Measurements from ENCODE around the gene GPAT2. TPM values are rescaled to one million over a fixed set of nuclear protein-coding genes. Genes with fewer than 3 reads are reported as not detected.
"Not testable (repeated sequence)": the region's sequence is repeated elsewhere in the genome, so short reads cannot be mapped to it uniquely, and the experiment has no call there.

The GPAT2 gene
- total RNA-seq, 1 experiment from 2014 or later, result not detected

GRCh38 chr2:96074156-96074555, 39.4 kb upstream of the GPAT2 start:
- BruUV-seq (replicated peaks), result no TSS peak
- no peak for TF ChIP-seq CTCF (IDR thresholded peaks at IDR 0.05; ENCODE audit: insufficient read depth in 1 of 2, low read depth in 1 of 2, low read length in 1 of 2, severe bottlenecking in 1 of 2, unreplicated experiment in 1 of 2)
- H3K4me1 Mint-ChIP-seq (ENCODE audit: low read depth, unreplicated experiment), result peaks cover 20% of the 10 kb centered on the region

GRCh38 chr2:96073170-96073775, 38.6 kb upstream of the GPAT2 start:
- H3K36me3 Mint-ChIP-seq (ENCODE audit: insufficient read depth, unreplicated experiment), result no peaks in the 10 kb centered on the region
- peak overlapping the region; percentile 4 for H3K4me3 Mint-ChIP-seq (ENCODE audit: unreplicated experiment)
- peaks cover 20% of the 10 kb centered on the region for H3K4me1 Mint-ChIP-seq (ENCODE audit: low read depth, unreplicated experiment)
- H3K27me3 Mint-ChIP-seq (ENCODE audit: insufficient read depth, unreplicated experiment), result no peaks in the 10 kb centered on the region
- Histone ChIP-seq H3K36me3 (ENCODE audit: control insufficient read depth, insufficient read depth, low read length) (no peaks in the 10 kb centered on the region), H3K27me3 (replicated peaks; ENCODE audit: control insufficient read depth, insufficient read depth, low read length) (no peaks in the 10 kb centered on the region), H3K4me1 (0 out of 2 replicates have a peak, but pooled peaks cover 10% of the 10 kb centered on the region), H3K4me3 (ENCODE audit: low read depth, low read length) (no peak overlapping the region), H3K9me3 (peaks cover 4% of the 10 kb centered on the region; the same call in 1 of the 2 replicates)
- TF ChIP-seq CTCF (IDR thresholded peaks at IDR 0.05; ENCODE audit: insufficient read depth in 1 of 2, low read depth in 1 of 2, low read length in 1 of 2, severe bottlenecking in 1 of 2, unreplicated experiment in 1 of 2), result no peak
- ChIA-PET CTCF (interaction anchor here (1.0 to 1.5 kb wide), 3 partner anchors 44 to 101 kb away, joined by 4 read pairs; no protein-coding TSS in a partner anchor), POLR2A (no interaction called here)
- no TSS peak for BruUV-seq (replicated peaks)
- peak overlapping the region; percentile 40 for H3K27ac Mint-ChIP-seq (ENCODE audit: unreplicated experiment)
- intact Hi-C loops (cut with micrococcal nuclease; ENCODE audit: unreplicated experiment), result no loop called here
- H3K9me3 Mint-ChIP-seq (ENCODE audit: unreplicated experiment), result peaks cover 11% of the 10 kb centered on the region
- DNase-seq, result no peak

More at GRCh38 chr2:96074156-96074555, 39.4 kb upstream of the GPAT2 start:
- no peak overlapping the region for H3K4me3 Mint-ChIP-seq (ENCODE audit: unreplicated experiment)
- Histone ChIP-seq H3K27me3 (replicated peaks; ENCODE audit: control insufficient read depth, insufficient read depth, low read length) (no peaks in the 10 kb centered on the region), H3K36me3 (ENCODE audit: control insufficient read depth, insufficient read depth, low read length) (no peaks in the 10 kb centered on the region), H3K9me3 (peaks cover 4% of the 10 kb centered on the region; the same call in 1 of the 2 replicates), H3K4me3 (ENCODE audit: low read depth, low read length) (no peak overlapping the region), H3K4me1 (0 out of 2 replicates have a peak, but pooled peaks cover 6% of the 10 kb centered on the region)
- CTCF ChIA-PET, result interaction anchor here (1.0 to 1.5 kb wide), 3 partner anchors 43 to 100 kb away, joined by 4 read pairs; no protein-coding TSS in a partner anchor
- POLR2A ChIA-PET, result no interaction called here
- H3K27ac Mint-ChIP-seq (ENCODE audit: unreplicated experiment), result no peak overlapping the region
- no peak for DNase-seq
- H3K27me3 Mint-ChIP-seq (ENCODE audit: insufficient read depth, unreplicated experiment), result no peaks in the 10 kb centered on the region
- intact Hi-C loops (cut with micrococcal nuclease; ENCODE audit: unreplicated experiment), result no loop called here
- H3K36me3 Mint-ChIP-seq (ENCODE audit: insufficient read depth, unreplicated experiment), result no peaks in the 10 kb centered on the region
- peaks cover 11% of the 10 kb centered on the region for H3K9me3 Mint-ChIP-seq (ENCODE audit: unreplicated experiment)

- H3K36me3 Mint-ChIP-seq (ENCODE audit: insufficient read depth, unreplicated experiment), result no peaks in the 10 kb centered on the region
- peaks cover 11% of the 10 kb centered on the region for H3K9me3 Mint-ChIP-seq (ENCODE audit: unreplicated experiment)
- no peak for DNase-seq
- ChIA-PET CTCF (interaction anchor here (0.6 kb wide), 1 partner anchor 66 kb away, joined by 4 read pairs; no protein-coding TSS in a partner anchor), POLR2A (no interaction called here)
- peaks cover 4% of the 10 kb centered on the region; the same call in 1 of the 2 replicates for H3K9me3 ChIP-seq
- H3K36me3 ChIP-seq (ENCODE audit: control insufficient read depth, insufficient read depth, low read length), result no peaks in the 10 kb centered on the region
- intact Hi-C loops (cut with micrococcal nuclease; ENCODE audit: unreplicated experiment), result no loop called here
- H3K4me1 ChIP-seq, result 0 out of 2 replicates have a peak, but pooled peaks cover 11% of the 10 kb centered on the region
- peak overlapping the region; percentile 40 for H3K27ac Mint-ChIP-seq (ENCODE audit: unreplicated experiment)
- no TSS peak for BruUV-seq (replicated peaks)
- no peaks in the 10 kb centered on the region for H3K27me3 ChIP-seq (replicated peaks; ENCODE audit: control insufficient read depth, insufficient read depth, low read length)
- no peak for TF ChIP-seq CTCF (IDR thresholded peaks at IDR 0.05; ENCODE audit: insufficient read depth in 1 of 2, low read depth in 1 of 2, low read length in 1 of 2, severe bottlenecking in 1 of 2, unreplicated experiment in 1 of 2)
- H3K27me3 Mint-ChIP-seq (ENCODE audit: insufficient read depth, unreplicated experiment), result no peaks in the 10 kb centered on the region
- peak overlapping the region; percentile 4 for H3K4me3 Mint-ChIP-seq (ENCODE audit: unreplicated experiment)
- peaks cover 25% of the 10 kb centered on the region for H3K4me1 Mint-ChIP-seq (ENCODE audit: low read depth, unreplicated experiment)
- H3K4me3 ChIP-seq (ENCODE audit: low read depth, low read length), result no peak overlapping the region
Observed at GRCh38 chr2:96072746-96073145, 38.0 kb upstream of the GPAT2 start.

- CTCF ChIA-PET, result interaction anchor here (0.6 kb wide), 1 partner anchor 67 kb away, joined by 4 read pairs; no protein-coding TSS in a partner anchor
- H3K36me3 ChIP-seq (ENCODE audit: control insufficient read depth, insufficient read depth, low read length); H3K27me3 Mint-ChIP-seq (ENCODE audit: insufficient read depth, unreplicated experiment); H3K4me3 ChIP-seq (ENCODE audit: low read depth, low read length); H3K27me3 ChIP-seq (replicated peaks; ENCODE audit: control insufficient read depth, insufficient read depth, low read length); H3K4me3 Mint-ChIP-seq (ENCODE audit: unreplicated experiment); BruUV-seq (replicated peaks); H3K27ac Mint-ChIP-seq (ENCODE audit: unreplicated experiment); POLR2A ChIA-PET; intact Hi-C loops (cut with micrococcal nuclease; ENCODE audit: unreplicated experiment); DNase-seq; H3K9me3 ChIP-seq; H3K36me3 Mint-ChIP-seq (ENCODE audit: insufficient read depth, unreplicated experiment): not testable (repeated sequence)
- Mint-ChIP-seq H3K4me1 (ENCODE audit: low read depth, unreplicated experiment) (peaks cover 31% of the 10 kb centered on the region), H3K9me3 (ENCODE audit: unreplicated experiment) (peaks cover 11% of the 10 kb centered on the region)
- 0 out of 2 replicates have a peak, but pooled peaks cover 11% of the 10 kb centered on the region for H3K4me1 ChIP-seq
Observed at GRCh38 chr2:96071977-96072491, 37.3 kb upstream of the GPAT2 start.

Data from Caco-2 (cell line).